Measurements from ENCODE around the gene CFAP107. TPM values are rescaled to one million over a fixed set of nuclear protein-coding genes. Genes with fewer than 3 reads are reported as not detected.

Gene CFAP107
- total and polyA plus RNA-seq, 2 of the 4 experiments (the other 2 are of a cell fraction) = not detected

GRCh38 chr1:12709696-12710095, 36.3 kb upstream of the CFAP107 start:
- H3K14ac ChIP-seq (replicated peaks; ENCODE audit: low read depth, low read length) = no peak overlapping the region
- DNase-seq = no peak
- no peak overlapping the region for H3K23ac ChIP-seq (ENCODE audit: low read depth, low read length)
- H2AK5ac ChIP-seq (ENCODE audit: low read depth, low read length) = no peak overlapping the region
- H4K20me1 ChIP-seq (ENCODE audit: insufficient read depth, low read length) = no peaks in the 10 kb centered on the region
- no peaks in the 10 kb centered on the region for H3K4me1 ChIP-seq (ENCODE audit: control insufficient read depth, insufficient read depth, low read length)
- no CpG with 5 or more reads among the region's 3 CpGs for WGBS, 2 experiments (ENCODE audit: extremely low coverage in 2 of 2, insufficient read length in 1 of 2)
- ChIA-PET POLR2A (ENCODE audit: unreplicated experiment) (no interaction called here), CTCF (no interaction called here)
- H3K27ac ChIP-seq (ENCODE audit: insufficient read depth, low read length) = no peak overlapping the region
- H3K9me3 ChIP-seq (ENCODE audit: control insufficient read depth, insufficient read depth, low read length) = no peaks in the 10 kb centered on the region
- H3K79me1 ChIP-seq (ENCODE audit: low read depth in 1 of 2, low read length in 2 of 2) = no peaks in the 10 kb centered on the region
- H2AK9ac ChIP-seq (replicated peaks; ENCODE audit: low read depth, low read length, poor library complexity) = no peak overlapping the region
- H3K9me1 ChIP-seq (ENCODE audit: insufficient read depth, low read length) = no peaks in the 10 kb centered on the region
- no peaks in the 10 kb centered on the region for H3K36me3 ChIP-seq (ENCODE audit: control insufficient read depth, insufficient read depth, low read length)
- in situ Hi-C loops (cut with MboI; ENCODE audit: low sequenced_read_pairs) (no loop called here), dilution Hi-C loops (cut with HindIII; ENCODE audit: low sequenced_read_pairs, unreplicated experiment) (no loop called here), intact Hi-C loops (cut with micrococcal nuclease) (no loop called here)
- TF ChIP-seq RCOR1 (IDR thresholded peaks at IDR 0.05; ENCODE audit: insufficient replicate concordance, low read length) (no peak), MAFK (IDR thresholded peaks at IDR 0.05; ENCODE audit: low read depth, low read length) (no peak)
- no peak overlapping the region for H4K91ac ChIP-seq (ENCODE audit: insufficient read depth, low read depth, low read length)
- H3K4me3 ChIP-seq (ENCODE audit: insufficient read depth, low read depth, low read length) = no peak overlapping the region
- ATAC-seq (ENCODE audit: low read depth) = no peak
- no peak overlapping the region for H2BK15ac ChIP-seq (ENCODE audit: low read depth, low read length)
- no peak overlapping the region for H3K18ac ChIP-seq (ENCODE audit: low read depth, low read length)
- H3K56ac ChIP-seq (ENCODE audit: extremely low read depth, insufficient read depth, low read length) = no peak overlapping the region
- no peak overlapping the region for H2BK120ac ChIP-seq (ENCODE audit: low read depth, low read length)
- no peak overlapping the region for H2AFZ ChIP-seq (replicated peaks; ENCODE audit: low read length, poor library complexity)
- H4K5ac ChIP-seq (ENCODE audit: low read depth, low read length) = no peak overlapping the region
- no peak overlapping the region for H2BK20ac ChIP-seq (ENCODE audit: low read depth, low read length)
- no peak overlapping the region for H3K4ac ChIP-seq (ENCODE audit: low read depth, low read length)
- no peak overlapping the region for H2BK5ac ChIP-seq (ENCODE audit: low read depth, low read length, poor library complexity, severe bottlenecking)
- no peak overlapping the region for H4K8ac ChIP-seq (ENCODE audit: low read depth in 2 of 2, low read length in 2 of 2)
- no peak overlapping the region for H3K4me2 ChIP-seq (ENCODE audit: low read depth, low read length)
- no peaks in the 10 kb centered on the region for H3K27me3 ChIP-seq (ENCODE audit: control insufficient read depth, insufficient read depth, low read length)
- no peak overlapping the region for H3K9ac ChIP-seq (ENCODE audit: low read depth, low read length)
- BruUV-seq (replicated peaks) = no TSS peak

Data from IMR-90 (cell line).